GM12801 (cell line): ENCODE data around the gene SUGCT.

Source experiments
- TF ChIP-seq, protein P1 (sequence below): IDR thresholded peaks from one replicate; pipeline ENCODE4 v1.5.1; 2011; ENCODE audit warnings: control low read depth; ENCODE audit not compliant: insufficient read length; ENCODE audit errors: extremely low read depth

Gene SUGCT

DNA sequence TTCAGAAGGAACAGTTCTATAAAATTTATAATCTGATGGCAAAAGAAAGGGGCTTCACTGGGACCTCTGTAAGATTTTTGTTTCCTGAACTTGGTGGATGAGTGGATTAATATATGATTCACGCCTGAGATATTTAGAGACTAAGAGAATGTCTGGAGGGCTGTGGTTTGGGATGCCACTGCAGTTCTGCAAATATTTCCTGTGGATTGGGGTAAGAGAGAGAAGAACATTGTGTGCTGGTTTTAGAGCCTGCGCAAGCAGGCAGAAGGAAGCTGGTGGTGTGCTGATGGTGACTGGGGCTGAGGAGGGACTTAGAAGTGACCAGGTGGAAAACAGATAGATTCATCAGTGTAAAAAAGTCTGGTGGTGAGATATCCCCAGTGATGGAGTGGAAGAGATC lies 87.0 kb downstream of the SUGCT start:
- TF ChIP-seq, protein P1, sequence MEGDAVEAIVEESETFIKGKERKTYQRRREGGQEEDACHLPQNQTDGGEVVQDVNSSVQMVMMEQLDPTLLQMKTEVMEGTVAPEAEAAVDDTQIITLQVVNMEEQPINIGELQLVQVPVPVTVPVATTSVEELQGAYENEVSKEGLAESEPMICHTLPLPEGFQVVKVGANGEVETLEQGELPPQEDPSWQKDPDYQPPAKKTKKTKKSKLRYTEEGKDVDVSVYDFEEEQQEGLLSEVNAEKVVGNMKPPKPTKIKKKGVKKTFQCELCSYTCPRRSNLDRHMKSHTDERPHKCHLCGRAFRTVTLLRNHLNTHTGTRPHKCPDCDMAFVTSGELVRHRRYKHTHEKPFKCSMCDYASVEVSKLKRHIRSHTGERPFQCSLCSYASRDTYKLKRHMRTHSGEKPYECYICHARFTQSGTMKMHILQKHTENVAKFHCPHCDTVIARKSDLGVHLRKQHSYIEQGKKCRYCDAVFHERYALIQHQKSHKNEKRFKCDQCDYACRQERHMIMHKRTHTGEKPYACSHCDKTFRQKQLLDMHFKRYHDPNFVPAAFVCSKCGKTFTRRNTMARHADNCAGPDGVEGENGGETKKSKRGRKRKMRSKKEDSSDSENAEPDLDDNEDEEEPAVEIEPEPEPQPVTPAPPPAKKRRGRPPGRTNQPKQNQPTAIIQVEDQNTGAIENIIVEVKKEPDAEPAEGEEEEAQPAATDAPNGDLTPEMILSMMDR, result no peak

DNA sequence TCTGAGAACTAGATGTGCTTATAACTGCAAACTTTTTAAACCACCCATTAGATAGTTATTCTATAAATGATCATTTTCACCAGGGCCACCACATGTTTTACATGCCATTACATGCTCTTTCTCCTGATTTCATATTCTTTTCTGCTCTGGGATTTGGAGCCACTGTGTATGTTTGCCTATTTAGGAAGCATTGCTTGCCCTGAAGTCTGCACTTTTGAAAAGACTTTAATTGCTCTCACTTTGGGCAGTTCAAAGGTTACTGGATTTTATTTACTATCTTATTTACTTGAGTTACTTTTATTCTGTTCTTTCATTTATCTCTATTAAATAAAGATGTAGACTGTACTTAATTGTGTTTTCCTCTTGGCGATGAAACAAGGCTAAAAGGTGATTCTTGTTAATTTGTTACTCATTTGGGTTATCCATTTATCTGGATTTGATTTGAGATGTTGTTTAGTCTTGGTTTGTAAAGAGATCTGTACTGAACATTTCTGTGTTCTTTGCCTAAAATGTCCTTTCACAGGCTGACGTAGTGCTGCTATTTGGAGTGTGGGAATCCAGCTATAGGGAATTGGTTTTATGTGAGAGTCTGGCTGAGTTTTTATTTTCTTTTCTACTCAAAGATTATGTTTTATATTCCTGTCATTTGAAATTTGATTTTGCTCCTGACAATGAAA lies 88.8 kb downstream of the SUGCT start:
- TF ChIP-seq, protein P1, result no peak

DNA sequence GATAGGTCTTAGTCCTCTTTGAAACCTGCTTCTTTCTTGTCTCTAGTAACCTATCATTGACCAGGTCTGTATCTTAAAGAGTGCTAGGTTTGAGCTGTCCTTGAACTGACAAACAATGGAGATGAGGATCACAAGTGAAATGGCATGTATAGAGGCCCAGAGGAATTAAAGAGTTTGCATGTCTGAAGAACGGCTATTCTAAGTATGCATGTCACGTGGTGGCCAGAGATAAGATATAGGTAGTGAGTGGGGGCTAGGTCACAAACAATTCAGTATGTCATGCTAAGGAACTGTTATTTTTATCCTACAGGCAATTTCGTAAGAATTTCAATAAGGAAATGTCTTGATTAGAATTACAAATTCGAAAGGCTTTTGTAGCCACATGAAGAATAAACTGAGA lies 95.3 kb downstream of the SUGCT start:
- TF ChIP-seq, protein P1, result no peak

DNA sequence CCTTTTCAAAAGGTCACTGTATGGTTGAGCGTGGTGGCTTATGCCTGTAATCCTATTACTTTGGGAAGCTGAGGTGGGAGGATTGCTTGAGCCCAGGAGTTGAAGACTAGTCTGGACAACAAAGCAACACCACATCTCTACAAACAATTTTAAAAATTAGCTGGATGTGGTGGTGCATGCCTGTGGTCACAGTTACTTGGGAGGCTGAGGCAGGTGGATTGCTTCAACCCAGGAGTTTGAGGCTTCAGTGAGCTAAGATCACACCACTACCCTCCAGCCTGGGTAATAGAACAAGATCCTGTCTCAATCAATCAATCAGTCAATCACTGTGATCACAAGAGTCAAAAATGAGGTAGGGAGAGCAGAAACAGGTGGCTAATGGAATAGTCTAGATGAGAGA lies 97.0 kb downstream of the SUGCT start:
- TF ChIP-seq, protein P1, result no peak

DNA sequence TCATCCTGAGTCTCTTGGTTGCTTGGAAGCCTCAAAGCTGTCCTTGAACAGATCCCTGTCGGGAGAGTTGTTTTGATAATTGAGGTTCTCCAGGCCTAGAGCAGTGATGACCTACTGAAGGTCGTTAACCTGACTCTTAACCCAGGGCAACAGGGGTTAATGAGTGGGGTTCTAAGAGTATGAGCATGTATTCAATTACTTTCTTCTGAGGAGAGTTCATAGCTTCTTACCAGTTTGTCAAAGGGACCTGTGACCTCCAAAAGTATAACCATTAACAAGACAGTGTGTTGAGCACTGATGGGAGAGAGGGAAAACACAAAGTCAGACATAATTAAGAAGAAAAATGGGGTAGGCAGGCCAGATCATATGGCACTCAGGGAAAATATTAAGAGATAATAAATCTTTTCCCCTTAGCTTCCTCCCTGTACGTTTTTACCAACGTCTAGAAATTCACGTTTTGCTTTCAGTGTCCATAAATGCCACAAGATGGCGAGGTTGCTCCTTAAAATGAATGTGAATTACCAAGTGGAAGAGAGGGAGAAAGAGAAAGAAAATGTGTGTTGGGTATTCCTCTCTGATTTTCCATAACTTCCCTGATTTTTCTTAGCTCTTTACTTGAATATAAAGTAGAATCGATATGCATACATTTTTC lies 97.6 kb downstream of the SUGCT start:
- TF ChIP-seq, protein P1, result no peak

DNA sequence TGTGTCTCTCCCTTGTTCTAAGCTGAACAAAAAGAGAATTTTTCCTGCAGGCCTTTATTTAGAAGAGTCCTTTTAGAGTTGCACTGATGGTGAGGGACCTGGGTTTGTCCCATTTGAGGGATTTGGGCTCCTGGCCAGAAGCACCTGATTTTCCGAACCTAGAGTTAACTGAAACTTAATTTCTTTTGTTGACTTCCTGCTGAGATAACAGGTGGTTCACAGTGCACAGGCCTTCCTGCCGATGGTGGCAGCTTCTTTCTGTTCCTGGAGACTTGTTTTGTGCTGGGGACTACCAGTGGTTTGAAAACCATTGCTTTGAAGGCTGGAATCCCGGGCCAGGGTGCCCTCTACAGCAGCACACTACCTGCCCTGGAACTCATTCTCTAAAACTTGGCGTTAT lies 99.2 kb downstream of the SUGCT start:
- TF ChIP-seq, protein P1, result no peak

DNA sequence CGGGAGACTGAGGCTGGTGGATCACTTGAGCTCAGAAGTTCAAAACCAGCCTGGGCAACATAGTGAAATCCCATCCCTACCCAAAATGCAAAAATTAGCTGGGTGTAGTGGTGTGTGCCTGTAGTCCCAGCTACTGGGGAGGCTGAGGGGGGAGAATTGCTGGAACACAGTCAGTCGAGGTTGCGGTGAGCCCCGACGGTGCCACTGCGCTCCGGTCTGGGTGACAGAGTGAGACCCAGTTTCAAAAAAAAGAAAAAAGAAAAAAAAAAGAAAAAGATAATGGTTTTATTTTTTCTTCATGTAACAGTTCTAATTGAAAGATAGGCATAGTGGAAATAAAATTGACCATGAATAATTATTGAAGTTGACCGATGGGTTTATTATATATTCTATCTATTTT lies 99.9 kb downstream of the SUGCT start:
- TF ChIP-seq, protein P1, result no peak
